GM15510 (cell line): ENCODE measurements around the gene KRTAP9-8.
"Not testable (repeated sequence)": the region's sequence is repeated elsewhere in the genome, so short reads cannot be mapped to it uniquely, and the experiment has no call there.

Experiments
- POLR2A ChIP-seq: IDR thresholded peaks from 3 replicates; pipeline ENCODE4 v1.6.1; 2011; ENCODE audit warnings: borderline replicate concordance; ENCODE audit not compliant: insufficient read length; ENCODE audit errors: extremely low read depth

Gene KRTAP9-8

DNA sequence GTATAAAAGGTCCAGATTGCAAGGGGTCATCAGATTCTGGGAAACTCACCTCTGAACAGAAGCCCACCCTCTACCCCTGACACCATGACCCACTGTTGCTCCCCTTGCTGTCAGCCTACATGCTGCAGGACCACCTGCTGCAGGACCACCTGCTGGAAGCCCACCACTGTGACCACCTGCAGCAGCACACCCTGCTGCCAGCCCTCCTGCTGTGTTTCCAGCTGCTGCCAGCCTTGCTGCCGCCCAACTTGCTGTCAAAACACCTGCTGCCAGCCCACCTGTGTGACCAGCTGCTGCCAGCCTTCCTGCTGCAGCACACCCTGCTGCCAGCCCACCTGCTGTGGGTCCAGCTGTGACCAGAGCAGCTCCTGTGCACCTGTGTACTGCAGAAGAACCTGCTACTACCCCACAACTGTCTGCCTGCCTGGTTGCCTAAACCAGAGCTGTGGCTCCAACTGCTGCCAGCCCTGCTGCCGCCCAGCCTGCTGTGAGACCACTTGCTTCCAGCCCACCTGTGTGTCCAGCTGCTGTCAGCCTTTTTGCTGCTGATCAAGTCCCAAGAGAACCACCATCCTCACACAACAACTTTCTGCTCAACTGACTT is 11.9 kb downstream of the KRTAP9-8 start, which contains the start of gene KRTAP9-4:
KRTAP9-4 (plus strand) TSS at position 51 of the 604 bp plus-strand sequence; CDS start at position 85, 34 bp downstream.
- TF ChIP-seq POLR2A: not testable (repeated sequence)

GRCh38 chr17:41251261-41251660 is 13.5 kb downstream of the KRTAP9-8 start:
- TF ChIP-seq POLR2A: no peak

GRCh38 chr17:41254861-41255260 is 17.1 kb downstream of the KRTAP9-8 start:
- no peak for TF ChIP-seq POLR2A

GRCh38 chr17:41255381-41256290 is 17.8 kb downstream of the KRTAP9-8 start, which contains the start of gene KRTAP9-9:
Gene KRTAP9-9 (plus strand): TSS chr17:41255384.
- TF ChIP-seq POLR2A: not testable (repeated sequence)

GRCh38 chr17:41256291-41256685 is 18.5 kb downstream of the KRTAP9-8 start:
- no peak for TF ChIP-seq POLR2A

DNA sequence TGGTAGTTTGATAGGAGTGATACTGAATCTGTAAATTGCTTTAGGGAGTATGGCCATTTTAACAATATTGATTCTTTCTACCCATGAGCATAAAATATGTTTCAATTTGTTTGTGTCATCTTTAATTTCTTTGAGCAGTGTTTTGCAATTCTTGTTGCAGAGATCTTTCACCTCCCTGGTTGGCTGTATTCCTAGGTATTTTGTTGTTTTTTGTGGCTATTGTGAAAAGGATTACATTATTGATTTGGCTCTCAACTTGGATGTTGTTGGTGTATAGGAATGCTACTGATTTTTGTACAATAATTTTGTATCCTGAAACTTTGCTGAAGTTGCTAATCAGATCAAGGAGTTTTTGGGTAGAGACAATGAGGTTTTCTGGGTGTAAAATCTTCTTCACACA is 20.6 kb downstream of the KRTAP9-8 start:
- no peak for TF ChIP-seq POLR2A

DNA sequence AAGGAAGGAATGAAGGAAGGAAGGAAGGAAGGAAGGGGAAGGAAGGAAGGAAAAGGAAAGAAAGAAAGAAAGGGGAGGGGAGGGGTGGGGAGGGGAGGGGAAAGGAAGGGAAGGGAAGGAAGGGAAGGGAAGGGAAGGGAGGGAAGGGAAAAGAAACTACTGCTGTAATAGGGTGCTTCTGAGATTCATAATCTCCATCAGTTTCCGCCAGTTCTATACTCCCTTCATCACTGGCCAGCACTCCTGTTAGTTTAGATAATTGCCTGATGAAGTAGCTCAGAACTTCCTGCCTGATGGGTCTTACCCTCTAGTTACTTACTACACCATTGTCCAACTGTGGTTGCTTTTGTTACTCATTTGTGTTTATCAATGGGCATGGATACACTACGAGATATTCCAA is 25.4 kb downstream of the KRTAP9-8 start:
- no peak for TF ChIP-seq POLR2A

GRCh38 chr17:41264599-41264998 is 26.8 kb downstream of the KRTAP9-8 start:
- no peak for TF ChIP-seq POLR2A

- no peak for TF ChIP-seq POLR2A
These were observed 27.3 kb downstream of the KRTAP9-8 start, which contains the start of gene KRTAP9-6 for GRCh38 chr17:41265078-41265477. Gene KRTAP9-6 (plus strand): TSS chr17:41265378. CDS start chr17:41265378, 0 bp downstream.

DNA sequence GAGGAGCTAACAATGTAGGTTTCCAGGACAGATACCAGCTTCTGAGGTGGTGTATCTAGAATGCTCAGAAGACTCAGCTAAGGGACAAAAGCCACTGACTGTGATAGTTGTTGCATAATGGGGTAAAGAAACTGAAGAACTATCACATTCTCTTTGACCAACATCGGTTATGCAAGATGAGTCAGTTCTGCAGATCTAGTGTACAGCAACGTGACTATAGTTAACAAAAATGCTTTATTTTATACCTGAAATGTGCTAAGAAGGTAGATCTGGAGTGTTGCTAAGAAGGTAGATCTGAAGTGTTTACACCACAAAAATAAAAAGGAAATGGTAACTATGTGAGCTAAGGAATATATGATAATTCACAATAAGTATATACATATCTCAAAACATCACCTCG is 29.9 kb downstream of the KRTAP9-8 start:
- TF ChIP-seq POLR2A: no peak

- TF ChIP-seq POLR2A: no peak
These were observed 34.1 kb downstream of the KRTAP9-8 start for GRCh38 chr17:41271858-41272257.

GRCh38 chr17:41275648-41276190 is 37.9 kb downstream of the KRTAP9-8 start, which contains the start of gene KRTAP9-7:
Gene KRTAP9-7 (plus strand): TSS chr17:41275698. CDS start chr17:41275698, 0 bp downstream.
- TF ChIP-seq POLR2A: not testable (repeated sequence)

GRCh38 chr17:41278176-41278955 is 40.6 kb downstream of the KRTAP9-8 start:
- TF ChIP-seq POLR2A: no peak

DNA sequence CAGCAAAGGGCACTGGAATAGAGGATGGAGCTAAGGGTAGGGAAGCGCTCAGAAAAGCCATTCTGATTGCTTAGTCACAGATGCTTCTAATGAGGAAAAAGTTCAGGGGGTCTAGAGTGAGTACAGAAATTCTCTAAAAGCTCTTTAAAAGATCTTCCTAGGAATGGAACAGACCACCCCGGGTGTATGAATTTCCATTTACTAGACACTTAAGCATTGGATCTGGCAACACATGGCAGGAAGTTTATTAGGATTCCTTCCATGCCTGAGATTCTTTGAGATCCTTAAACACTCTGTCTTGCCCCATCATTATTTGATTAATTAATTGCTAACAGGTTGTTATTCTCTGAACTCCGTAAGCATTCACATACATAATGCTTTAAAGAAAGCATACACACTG is 46.2 kb downstream of the KRTAP9-8 start:
- TF ChIP-seq POLR2A: no peak
